Common myeloid progenitor, CD34-positive (primary cell): ENCODE results near the gene SPCS1.

Experiments
- CTCF ChIA-PET: fragments of 350-600 bp; sonication (Branson Sonifier 250); formaldehyde crosslinking; loops from one replicate; lab custom pipeline; 2021; ENCODE audit warnings: antibody characterized with exemption; lab: Charles Lee
- POLR2A ChIA-PET: fragments of 350-600 bp; sonication (Branson Sonifier 250); formaldehyde crosslinking; loops from one replicate; lab custom pipeline; 2021; ENCODE audit warnings: antibody characterized with exemption; lab: Charles Lee
- DNase-seq, 3 donors: peaks; one replicate each; pipeline versions ENCODE4 v3.0.0 to v3.0.0-alpha.2; 2013
- H3K27ac ChIP-seq, 2 experiments: 1 replicate in 1 of 2; 2 replicates in 1 of 2; pipeline ENCODE4 v1.7.0; 2013; ENCODE audit warnings: inconsistent platforms in 2 of 2, low read length in 2 of 2, mild to moderate bottlenecking in 2 of 2, low read depth in 1 of 2, moderate library complexity in 1 of 2; ENCODE audit not compliant: severe bottlenecking in 2 of 2, insufficient read depth in 1 of 2, poor library complexity in 1 of 2
- H3K27me3 ChIP-seq, 5 experiments: replicated peaks in 2 of 5; 1 replicate in 3 of 5; 2 replicates in 2 of 5; pipeline versions ENCODE4 v1.6.1 to v1.7.0; 2013; ENCODE audit warnings: low read length in 4 of 5, mild to moderate bottlenecking in 2 of 5, moderate library complexity in 2 of 5, inconsistent platforms in 1 of 5; ENCODE audit not compliant: insufficient read depth in 5 of 5, control insufficient read depth in 4 of 5
- H3K36me3 ChIP-seq, 4 experiments: 1 replicate in 2 of 4; 2 replicates in 2 of 4; pipeline versions ENCODE4 v1.6.1 to v1.7.0; 2013; ENCODE audit warnings: low read length in 3 of 4, control low read depth in 1 of 4, mild to moderate bottlenecking in 1 of 4; ENCODE audit not compliant: control insufficient read depth in 4 of 4, insufficient read depth in 4 of 4
- H3K4me1 ChIP-seq, 4 experiments: 1 replicate in 3 of 4; 2 replicates in 1 of 4; pipeline versions ENCODE4 v1.6.1 to v1.7.1; 2013; ENCODE audit warnings: low read length in 3 of 4, mild to moderate bottlenecking in 3 of 4, control low read depth in 1 of 4, inconsistent platforms in 1 of 4, moderate library complexity in 1 of 4; ENCODE audit not compliant: control insufficient read depth in 4 of 4, insufficient read depth in 4 of 4; ENCODE audit errors: control extremely low read depth in 1 of 4
- H3K4me3 ChIP-seq, 7 experiments: 1 replicate in 4 of 7; 2 replicates in 3 of 7; pipeline versions ENCODE4 v1.5.1 to v1.7.0; 2013; ENCODE audit warnings: mild to moderate bottlenecking in 7 of 7, low read length in 6 of 7, moderate library complexity in 6 of 7, inconsistent platforms in 2 of 7, low read depth in 2 of 7, control low read depth in 1 of 7; ENCODE audit not compliant: insufficient read depth in 4 of 7, control insufficient read depth in 1 of 7; ENCODE audit errors: extremely low read depth in 1 of 7
- H3K9me3 ChIP-seq, 5 experiments: 1 replicate in 4 of 5; 2 replicates in 1 of 5; pipeline versions ENCODE4 v1.6.1 to v1.7.1; 2013; ENCODE audit warnings: low read length in 4 of 5, mild to moderate bottlenecking in 2 of 5, inconsistent platforms in 1 of 5, low read depth in 1 of 5, moderate library complexity in 1 of 5; ENCODE audit not compliant: control insufficient read depth in 4 of 5, insufficient read depth in 2 of 5; ENCODE audit errors: control extremely low read depth in 1 of 5
- WGBS: methylation state at CpG from one replicate; pipeline ENCODE4 v1.1.5; 2013; ENCODE audit not compliant: insufficient coverage; 5-methylcytosine and 5-hydroxymethylcytosine counted together

SPCS1 gene

GRCh38 chr3:52678265-52679198 lies 27.4 kb upstream of the SPCS1 start:
- DNase-seq = no peak
- ChIA-PET POLR2A (no interaction called here), CTCF (no interaction called here)
- Histone ChIP-seq H3K27ac (no peak overlapping the region), H3K9me3 (no peaks in the 10 kb centered on the region), H3K27me3 (no peaks in the 10 kb centered on the region), H3K36me3 (peaks cover 18 to 51% (median 37%) of the 10 kb centered on the region in 4 experiments), H3K4me3 (no peak overlapping the region), H3K4me1 (peaks cover 0 to 25% (median 8%) of the 10 kb centered on the region in 4 experiments)
- 96% methylated on average over 4 of the region's 6 CpGs for WGBS

GRCh38 chr3:52679199-52679538 lies 26.7 kb upstream of the SPCS1 start:
- no peak overlapping the region for H3K27ac ChIP-seq
- DNase-seq = no peak

DNA sequence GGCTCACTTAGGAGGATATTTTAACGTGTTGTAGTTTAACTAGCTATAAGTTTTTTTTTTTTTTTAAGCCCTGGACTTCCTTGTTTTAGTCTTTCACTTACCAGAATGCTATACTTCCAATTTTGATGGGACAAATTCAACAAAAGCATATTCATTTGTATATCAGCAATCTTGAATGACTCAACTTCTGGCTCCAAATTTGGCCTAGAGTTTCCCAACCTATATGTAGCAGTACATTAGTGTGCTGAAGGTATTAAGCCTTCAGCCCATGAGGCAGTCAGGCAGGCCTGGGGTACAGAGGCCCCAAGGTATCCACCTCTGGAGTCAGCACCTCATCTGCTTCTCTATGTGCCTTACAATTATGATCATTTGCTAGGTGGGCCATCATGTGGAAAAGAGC lies 26.1 kb upstream of the SPCS1 start:
- no peak for DNase-seq
- CTCF ChIA-PET = no interaction called here
- Histone ChIP-seq H3K4me1 (peaks cover 5 to 37% (median 16%) of the 10 kb centered on the region in 4 experiments), H3K9me3 (no peaks in the 10 kb centered on the region), H3K27ac (peak overlapping the region in 1 of 2 experiments; percentile 19), H3K4me3 (no peak overlapping the region), H3K36me3 (peaks cover 16 to 48% (median 33%) of the 10 kb centered on the region in 4 experiments), H3K27me3 (no peaks in the 10 kb centered on the region)
- POLR2A ChIA-PET = interaction anchor here (0.6 kb wide), 1 partner anchor 12 kb away, joined by 3 read pairs; no protein-coding TSS in a partner anchor
- WGBS = no CpG with 5 or more reads among the region's 1 CpG

More at GRCh38 chr3:52679199-52679538, 26.7 kb upstream of the SPCS1 start:
- no peak overlapping the region for H3K4me3 ChIP-seq
- peaks cover 18 to 50% (median 35%) of the 10 kb centered on the region in 4 experiments for H3K36me3 ChIP-seq
- ChIA-PET CTCF (no interaction called here), POLR2A (no interaction called here)
- H3K27me3 ChIP-seq = no peaks in the 10 kb centered on the region
- whole genome bisulfite sequencing = 100% methylated on average over 1 of the region's 3 CpGs
- no peaks in the 10 kb centered on the region for H3K9me3 ChIP-seq
- H3K4me1 ChIP-seq = peaks cover 3 to 30% (median 10%) of the 10 kb centered on the region in 4 experiments

DNA sequence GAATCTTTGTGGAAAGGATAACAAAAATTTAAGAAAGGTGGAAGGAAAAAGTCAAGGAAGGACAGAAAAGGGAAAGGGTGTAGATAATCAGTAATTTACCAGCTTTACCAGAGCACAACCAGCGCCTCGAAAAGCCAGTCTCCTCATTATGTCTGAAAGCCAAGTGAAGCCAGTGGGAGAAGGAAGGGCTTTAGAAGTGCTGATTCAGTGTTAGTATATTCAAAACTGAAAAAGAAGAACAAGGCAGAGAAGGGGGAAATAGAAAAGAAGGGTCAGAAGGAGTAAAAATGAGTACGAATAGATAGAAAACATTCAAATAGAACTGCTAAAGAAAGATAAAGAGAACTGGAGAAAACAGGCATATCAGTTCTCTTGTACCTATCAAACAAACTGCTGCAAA lies 24.3 kb upstream of the SPCS1 start:
- Histone ChIP-seq H3K27ac (peak overlapping the region in 1 of 2 experiments; percentile 64), H3K4me3 (peak overlapping the region in 2 of 7 experiments; percentile 24 to 39), H3K27me3 (no peaks in the 10 kb centered on the region), H3K36me3 (peaks cover 14 to 35% (median 24%) of the 10 kb centered on the region in 4 experiments), H3K4me1 (peaks cover 10 to 44% (median 21%) of the 10 kb centered on the region in 4 experiments), H3K9me3 (no peaks in the 10 kb centered on the region)
- CTCF ChIA-PET = interaction anchor here (1.7 kb wide), 1 partner anchor 31 kb away, joined by 5 read pairs; no protein-coding TSS in a partner anchor
- 0% methylated on average over 1 of the region's 3 CpGs for WGBS
- no peak for DNase-seq
- POLR2A ChIA-PET = no interaction called here

DNA sequence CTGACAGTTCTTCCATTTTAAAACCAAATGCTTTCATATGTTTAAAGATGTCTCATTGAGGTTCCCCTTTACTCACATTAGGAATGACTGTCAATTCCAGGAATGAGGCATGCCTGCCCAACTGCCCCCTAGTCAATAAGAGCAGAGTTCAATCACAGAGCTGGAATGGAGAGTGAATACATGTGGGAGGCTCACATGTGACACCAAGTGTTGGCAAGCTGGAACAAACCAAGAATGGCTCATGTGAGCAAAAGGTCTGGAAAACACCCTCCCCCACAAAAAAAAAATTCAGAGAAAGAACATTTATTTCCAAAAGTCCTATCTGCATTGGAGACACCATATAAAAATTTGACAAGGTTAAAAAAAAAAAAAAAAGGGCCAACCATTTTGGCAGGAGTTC lies 23.9 kb upstream of the SPCS1 start:
- Histone ChIP-seq H3K36me3 (peaks cover 13 to 35% (median 22%) of the 10 kb centered on the region in 4 experiments), H3K4me1 (peaks cover 13 to 48% (median 25%) of the 10 kb centered on the region in 4 experiments), H3K27me3 (no peaks in the 10 kb centered on the region), H3K4me3 (peak overlapping the region in 3 of 7 experiments; percentile 2 to 39 (median 24)), H3K9me3 (no peaks in the 10 kb centered on the region), H3K27ac (peak overlapping the region in 1 of 2 experiments; percentile 64)
- DNase-seq = peak; percentile 30 to 44 (median 33)
- ChIA-PET POLR2A (no interaction called here), CTCF (interaction anchor here (1.7 kb wide), 1 partner anchor 31 kb away, joined by 5 read pairs; no protein-coding TSS in a partner anchor)

DNA sequence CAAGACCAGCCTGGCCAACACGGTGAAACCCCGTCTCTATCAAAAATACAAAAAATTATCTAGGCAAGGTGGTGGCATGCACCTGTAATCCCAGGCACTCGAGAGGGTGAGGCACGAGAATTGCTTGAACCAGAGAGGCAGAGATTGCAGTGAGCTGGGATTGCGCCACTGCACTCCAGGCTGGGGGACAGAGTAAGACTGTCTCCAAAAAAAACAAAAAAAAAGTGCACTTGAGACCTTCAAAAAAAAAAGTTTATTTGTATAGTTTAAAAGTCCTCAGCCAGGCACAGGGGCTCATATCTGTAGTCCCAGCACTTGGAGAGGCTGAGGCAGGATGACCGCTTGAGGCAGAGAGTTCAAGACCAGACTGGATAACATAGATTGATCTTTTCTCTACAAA lies 22.3 kb upstream of the SPCS1 start:
- ChIA-PET POLR2A (no interaction called here), CTCF (interaction anchor here (0.6 kb wide), 1 partner anchor 211 kb away, joined by 3 read pairs; no protein-coding TSS in a partner anchor)
- Histone ChIP-seq H3K27me3 (no peaks in the 10 kb centered on the region), H3K27ac (no peak overlapping the region), H3K4me1 (peaks cover 13 to 56% (median 30%) of the 10 kb centered on the region in 4 experiments), H3K4me3 (no peak overlapping the region), H3K9me3 (no peaks in the 10 kb centered on the region), H3K36me3 (peaks cover 18 to 40% (median 23%) of the 10 kb centered on the region in 4 experiments)
- no peak for DNase-seq
- WGBS = 100% methylated on average over 5 of the region's 6 CpGs

DNA sequence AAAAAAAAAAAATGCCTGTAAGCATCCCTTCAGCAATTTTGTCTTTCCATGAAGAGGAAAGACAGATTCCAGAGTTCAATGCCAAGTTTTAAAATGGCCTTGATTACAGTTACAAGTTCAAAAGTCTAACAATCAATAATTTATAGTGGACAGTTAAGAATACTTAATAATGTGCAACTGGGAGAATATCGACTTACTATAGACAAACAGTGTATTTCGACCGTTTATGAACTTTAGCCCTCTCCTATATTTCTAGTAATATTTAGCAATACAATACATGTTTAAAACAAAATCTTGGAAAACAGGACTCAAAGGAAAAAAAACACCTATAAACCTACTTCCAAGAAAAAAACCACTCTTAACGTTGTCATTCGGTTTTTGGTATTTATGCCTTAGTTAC lies 21.7 kb upstream of the SPCS1 start:
- peak overlapping the region in 4 of 7 experiments; percentile 13 to 93 (median 83) for H3K4me3 ChIP-seq
- WGBS = no CpG with 5 or more reads among the region's 5 CpGs
- ChIA-PET CTCF (no interaction called here), POLR2A (no interaction called here)
- H3K9me3 ChIP-seq = no peaks in the 10 kb centered on the region
- DNase-seq = no peak
- H3K27ac ChIP-seq = peak overlapping the region; percentile 46 to 97
- peaks cover 17 to 40% (median 26%) of the 10 kb centered on the region in 4 experiments for H3K36me3 ChIP-seq
- no peaks in the 10 kb centered on the region for H3K27me3 ChIP-seq
- peaks cover 13 to 56% (median 30%) of the 10 kb centered on the region in 4 experiments for H3K4me1 ChIP-seq
